Endothelial cell of umbilical vein (primary cell): ENCODE results near the gene KLB. TPM values are rescaled to one million over a fixed set of nuclear protein-coding genes. Genes with fewer than 3 reads are reported as not detected.

Experiments
- BruUV-seq: library from RNA; stranded (reverse); fragments of 400-500 nt; replicated peaks from 2 replicates; lab custom pipeline; 2021; lab: Mats Ljungman, UMichigan
- CTCF ChIA-PET: fragments of 300-600, 350-600 bp; sonication (Branson Sonifier 250); formaldehyde crosslinking; loops from one replicate; lab custom pipeline; 2021; ENCODE audit warnings: antibody characterized with exemption, inconsistent platforms; lab: Charles Lee
- POLR2A ChIA-PET: fragments of 300-600, 350-600 bp; sonication (Branson Sonifier 250); formaldehyde crosslinking; loops from one replicate; lab custom pipeline; 2021; ENCODE audit warnings: antibody characterized with exemption, inconsistent platforms; lab: Charles Lee
- DNase-seq: peaks from one replicate; pipeline ENCODE4 v3.0.0-alpha.2; 2011; ENCODE audit warnings: low read depth, low spot score
- FAIRE-seq: peaks from 2 replicates; lab custom pipeline; 2011; peaks lifted over from hg19 to GRCh38; lab: Jason Lieb, UNC
- H2AFZ ChIP-seq: 2 replicates; pipeline ENCODE4 v1.6.0; 2012; ENCODE audit warnings: low read depth, low read length, control low read depth, inconsistent platforms
- H3K27ac ChIP-seq: 2 replicates; pipeline ENCODE4 v1.5.1; 2011; ENCODE audit warnings: low read depth, mild to moderate bottlenecking, control low read depth, low read length, moderate library complexity; ENCODE audit not compliant: insufficient read depth
- H3K27me3 ChIP-seq, 2 experiments: 2 replicates each; pipeline versions ENCODE4 v1.6.0 to v1.6.1; 2011; ENCODE audit warnings: low read length in 2 of 2, mixed read lengths in 1 of 2; ENCODE audit not compliant: control insufficient read depth in 2 of 2, insufficient read depth in 2 of 2
- H3K36me3 ChIP-seq, 2 experiments: 2 replicates in 1 of 2; 3 replicates in 1 of 2; pipeline ENCODE4 v1.5.1; 2011; ENCODE audit warnings: low read length in 2 of 2, mild to moderate bottlenecking in 1 of 2, moderate library complexity in 1 of 2; ENCODE audit not compliant: control insufficient read depth in 2 of 2, insufficient read depth in 2 of 2; ENCODE audit errors: extremely low read depth in 1 of 2
- H3K4me1 ChIP-seq: 3 replicates; pipeline ENCODE4 v1.5.1; 2011; ENCODE audit warnings: mild to moderate bottlenecking, low read length; ENCODE audit not compliant: control insufficient read depth, insufficient read depth; ENCODE audit errors: extremely low read depth
- H3K4me2 ChIP-seq: 2 replicates; pipeline ENCODE4 v1.6.1; 2011; ENCODE audit warnings: low read length, control low read depth, mixed read lengths; ENCODE audit not compliant: insufficient read depth
- H3K4me3 ChIP-seq, 3 experiments: fragments of 200-600 bp in 1 of 3; sonication (generic), shearing (Covaris generic) in 1 of 3; replicated peaks in 1 of 3; 2 replicates each; pipeline ENCODE4 v1.5.1; 2011 to 2016; ENCODE audit warnings: control low read depth in 3 of 3, low read length in 3 of 3, mild to moderate bottlenecking in 2 of 3, inconsistent platforms in 1 of 3, low read depth in 1 of 3, moderate library complexity in 1 of 3; ENCODE audit not compliant: insufficient read depth in 1 of 3
- H3K79me2 ChIP-seq: 2 replicates; pipeline ENCODE4 v1.6.0; 2012; ENCODE audit warnings: low read length, inconsistent platforms; ENCODE audit not compliant: control insufficient read depth, insufficient read depth
- H3K9ac ChIP-seq: replicated peaks from 2 replicates; pipeline ENCODE3; 2011; ENCODE audit warnings: low read length, control low read depth; ENCODE audit not compliant: insufficient read depth; ENCODE audit errors: extremely low read depth
- H3K9me1 ChIP-seq: replicated peaks from 3 replicates; pipeline ENCODE4 v1.6.0; 2011; ENCODE audit warnings: mild to moderate bottlenecking, low read length; ENCODE audit not compliant: control insufficient read depth, insufficient read depth; ENCODE audit errors: extremely low read depth
- H3K9me3 ChIP-seq: replicated peaks from 2 replicates; pipeline ENCODE4 v1.5.1; 2012; ENCODE audit warnings: low read length, inconsistent platforms; ENCODE audit not compliant: control insufficient read depth, insufficient read depth
- H4K20me1 ChIP-seq: replicated peaks from 2 replicates; pipeline ENCODE3; 2011; ENCODE audit warnings: mild to moderate bottlenecking, low read length; ENCODE audit not compliant: control insufficient read depth, insufficient read depth; ENCODE audit errors: extremely low read depth
- EZH2 ChIP-seq: IDR thresholded peaks from 2 replicates; pipeline ENCODE4 v1.6.1; 2012; ENCODE audit warnings: borderline replicate concordance, low read depth, mild to moderate bottlenecking, moderate library complexity, low read length, inconsistent platforms; ENCODE audit not compliant: severe bottlenecking
- FOS ChIP-seq: IDR thresholded peaks from 2 replicates; pipeline ENCODE4 v1.6.1; 2011; ENCODE audit warnings: mild to moderate bottlenecking, low read length, moderate library complexity, borderline replicate concordance; ENCODE audit not compliant: insufficient read depth
- GATA2 ChIP-seq: IDR thresholded peaks from 2 replicates; pipeline ENCODE4 v1.7.0; 2011; ENCODE audit warnings: low read depth, mild to moderate bottlenecking, moderate library complexity, mixed read lengths, low read length; ENCODE audit not compliant: insufficient read length, insufficient read depth
- JUN ChIP-seq: IDR thresholded peaks from 2 replicates; pipeline ENCODE4 v1.6.1; 2011; ENCODE audit warnings: borderline replicate concordance, low read depth; ENCODE audit not compliant: insufficient read length, insufficient read depth
- MYC ChIP-seq: IDR thresholded peaks from one replicate; pipeline ENCODE4 v1.6.1; 2011; ENCODE audit warnings: mild to moderate bottlenecking, low read depth, low read length
- POLR2A ChIP-seq: IDR thresholded peaks from 2 replicates; pipeline ENCODE4 v1.6.1; 2012; ENCODE audit warnings: low read depth, mild to moderate bottlenecking, control low read depth, low read length
- POLR2AphosphoS5 ChIP-seq: IDR thresholded peaks from 2 replicates; pipeline ENCODE4 v1.6.1; 2012; ENCODE audit warnings: low read depth, mild to moderate bottlenecking, control low read depth, low read length, moderate library complexity; ENCODE audit not compliant: insufficient read depth
- dilution Hi-C: fragments of 300-500 bp; cut with MboI; formaldehyde crosslinking; loops from one replicate; pipeline ENCODE4 v1.15.0; 2019; ENCODE audit warnings: low sequenced_read_pairs; ENCODE audit not compliant: extremely low pct_ligation_motif_present
- intact Hi-C: fragments of 100-400 bp; cut with micrococcal nuclease; formaldehyde crosslinking; loops from one replicate; pipeline ENCODE4 v1.10.0; 2022
- polyA plus RNA-seq, 4 experiments: library from polyadenylated mRNA; depleted of rRNA in 3 of 4; stranded (reverse) in 3 of 4; unstranded in 1 of 4; fragments of >200 nt; gene quantifications; 2 replicates each; pipeline versions ENCODE4 v1.2.1 to v1.2.3, GENCODE V29; 2011 to 2012; ENCODE audit warnings: missing spikeins in 1 of 4
- total RNA-seq: library from RNA; stranded (reverse); gene quantifications from 2 replicates; pipeline ENCODE4 v1.2.3, GENCODE V29; 2021
- TF ChIP-seq, protein P1 (sequence below), 2 donors: IDR thresholded peaks; 1 replicate in 1 of 2; 2 replicates in 1 of 2; pipeline ENCODE4 v1.5.1; 2011; ENCODE audit warnings: low read length in 2 of 2, mild to moderate bottlenecking in 2 of 2, moderate library complexity in 2 of 2, control low read depth in 1 of 2, inconsistent platforms in 1 of 2, low read depth in 1 of 2; ENCODE audit not compliant: insufficient read depth in 1 of 2; ENCODE audit errors: extremely low read depth in 1 of 2
- TF ChIP-seq, protein P2 (sequence below): IDR thresholded peaks from 2 replicates; pipeline ENCODE4 v1.6.1; 2011; ENCODE audit not compliant: insufficient read depth, insufficient read length

KLB gene
- total and polyA plus RNA-seq, 2 donors (not counting 3 experiments of a cell fraction or from before 2014, with no cell fraction given), result 0.01 TPM; not detected in 1

DNA sequence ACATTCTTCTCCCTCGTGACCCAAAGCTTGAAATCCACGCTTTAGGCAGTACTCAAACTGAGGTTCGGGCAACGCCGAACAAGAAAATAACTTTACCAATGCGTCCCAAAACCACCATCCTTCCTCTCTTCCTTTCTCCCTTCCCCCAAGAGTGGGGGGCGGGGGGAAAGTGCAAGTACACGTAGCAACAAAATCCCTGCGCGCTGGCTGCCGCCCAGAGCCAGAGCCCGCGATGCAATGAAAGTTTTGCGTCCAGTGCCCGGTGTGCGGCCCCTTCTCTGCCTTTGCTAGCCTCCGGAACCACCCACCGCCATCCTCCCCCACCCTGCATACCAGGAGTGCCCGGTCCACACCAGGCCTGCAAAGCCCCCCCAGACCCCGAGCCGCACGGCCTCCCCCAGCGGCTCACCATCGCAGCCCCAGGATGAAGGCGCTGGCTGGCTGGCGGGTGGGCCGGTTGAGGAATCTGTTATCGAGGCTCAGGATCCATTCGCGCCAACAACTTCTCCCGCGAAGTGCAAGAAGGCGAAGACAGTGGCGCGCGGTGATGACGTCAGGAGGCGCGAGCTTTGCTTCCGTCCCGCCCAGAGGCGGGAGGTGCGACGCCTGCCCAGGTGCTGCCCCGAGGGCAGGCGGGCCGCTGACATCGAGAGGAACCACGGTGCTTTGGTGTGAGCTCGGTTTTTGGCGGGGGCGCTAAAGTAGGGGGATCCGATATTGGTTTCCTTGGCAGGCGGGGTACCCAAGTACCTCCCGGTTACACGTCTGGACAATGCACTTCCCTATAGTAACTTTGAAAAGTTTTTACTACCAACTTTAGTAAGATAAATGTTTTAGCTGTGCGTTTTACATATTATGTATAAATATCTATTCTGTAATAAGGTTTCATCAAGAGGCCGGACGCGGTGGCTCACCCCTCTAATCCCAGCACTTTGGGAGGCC, 40.6 kb upstream of the KLB start, which contains the start of gene RFC1:
Gene RFC1, minus strand, starts transcription at position 533 of the 942 bp plus-strand sequence. Its CDS starts 121 bp downstream, at position 412.
- peaks cover 11% of the 10 kb centered on the region for H3K4me1 ChIP-seq
- H3K9ac ChIP-seq, result peak within 1 kb of the TSS; percentile 84
- H3K9me3 ChIP-seq, result no peaks in the 10 kb centered on the region
- H3K4me2 ChIP-seq, result peak within 1 kb of the TSS; percentile 96
- peak within 1 kb of the TSS; percentile 80 to 95 (median 81) for H3K4me3 ChIP-seq
- intact Hi-C loops (loop anchor here (1.0 kb wide), 1 partner anchor 111 kb away; no protein-coding TSS in a partner anchor), dilution Hi-C loops (no loop called here)
- H3K36me3 ChIP-seq, result no peaks in the 10 kb centered on the region
- no peak for TF ChIP-seq MYC
- TF ChIP-seq GATA2, result no peak
- no peak for TF ChIP-seq FOS
- TF ChIP-seq, protein P1, sequence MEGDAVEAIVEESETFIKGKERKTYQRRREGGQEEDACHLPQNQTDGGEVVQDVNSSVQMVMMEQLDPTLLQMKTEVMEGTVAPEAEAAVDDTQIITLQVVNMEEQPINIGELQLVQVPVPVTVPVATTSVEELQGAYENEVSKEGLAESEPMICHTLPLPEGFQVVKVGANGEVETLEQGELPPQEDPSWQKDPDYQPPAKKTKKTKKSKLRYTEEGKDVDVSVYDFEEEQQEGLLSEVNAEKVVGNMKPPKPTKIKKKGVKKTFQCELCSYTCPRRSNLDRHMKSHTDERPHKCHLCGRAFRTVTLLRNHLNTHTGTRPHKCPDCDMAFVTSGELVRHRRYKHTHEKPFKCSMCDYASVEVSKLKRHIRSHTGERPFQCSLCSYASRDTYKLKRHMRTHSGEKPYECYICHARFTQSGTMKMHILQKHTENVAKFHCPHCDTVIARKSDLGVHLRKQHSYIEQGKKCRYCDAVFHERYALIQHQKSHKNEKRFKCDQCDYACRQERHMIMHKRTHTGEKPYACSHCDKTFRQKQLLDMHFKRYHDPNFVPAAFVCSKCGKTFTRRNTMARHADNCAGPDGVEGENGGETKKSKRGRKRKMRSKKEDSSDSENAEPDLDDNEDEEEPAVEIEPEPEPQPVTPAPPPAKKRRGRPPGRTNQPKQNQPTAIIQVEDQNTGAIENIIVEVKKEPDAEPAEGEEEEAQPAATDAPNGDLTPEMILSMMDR (IDR thresholded peaks at IDR 0.05; ENCODE audit: extremely low read depth in 1 of 2, insufficient read depth in 1 of 2, low read depth in 1 of 2, low read length in 2 of 2), result no peak
- peak; percentile 8 for TF ChIP-seq JUN
- TF ChIP-seq POLR2AphosphoS5, result peak; percentile 67
- peak; percentile 64 for TF ChIP-seq POLR2A
- TF ChIP-seq, protein P2, sequence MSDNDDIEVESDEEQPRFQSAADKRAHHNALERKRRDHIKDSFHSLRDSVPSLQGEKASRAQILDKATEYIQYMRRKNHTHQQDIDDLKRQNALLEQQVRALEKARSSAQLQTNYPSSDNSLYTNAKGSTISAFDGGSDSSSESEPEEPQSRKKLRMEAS, result peak; percentile 89
- TF ChIP-seq EZH2, result no peak
- DNase-seq (peak; percentile 85), FAIRE-seq (peak; percentile 78)
- ChIA-PET POLR2A (interaction anchor here (0.6 kb wide), 1 partner anchor 91 kb away, joined by 3 read pairs; no protein-coding TSS in a partner anchor), CTCF (interaction anchor here (0.5 to 1.5 kb wide), 5 partner anchors 15 to 463 kb away, joined by 3 to 4 read pairs (median 3); no protein-coding TSS in a partner anchor)
- no peaks in the 10 kb centered on the region for H3K27me3 ChIP-seq
- H4K20me1 ChIP-seq, result no peaks in the 10 kb centered on the region
- peaks cover 49% of the 10 kb centered on the region for H3K79me2 ChIP-seq
- peak within 1 kb of the TSS; percentile 81 for H2AFZ ChIP-seq
- BruUV-seq, result TSS peak; percentile 86
- peak within 1 kb of the TSS; percentile 61 for H3K27ac ChIP-seq
- no peaks in the 10 kb centered on the region for H3K9me1 ChIP-seq
